ENCODE data around the gene SH3D19.
A peak's percentile ranks its signal among the peaks of the same experiment; 100 is the strongest.
"Not testable (repeated sequence)": the region's sequence is repeated elsewhere in the genome, so short reads cannot be mapped to it uniquely, and the experiment has no call there.

Gene SH3D19

GRCh38 chr4:151321586-151321985, 3.8 kb downstream of the SH3D19 start:
- no peak for DNase-seq (ENCODE audit: low spot score)

GRCh38 chr4:151319490-151319889, 5.9 kb downstream of the SH3D19 start:
- DNase-seq (ENCODE audit: low spot score): no peak

- no peak for DNase-seq (ENCODE audit: low spot score)
Measured at GRCh38 chr4:151318307-151319006, 6.9 kb downstream of the SH3D19 start.

GRCh38 chr4:151316645-151317044, 8.8 kb downstream of the SH3D19 start:
- no peak for DNase-seq (ENCODE audit: low spot score)

GRCh38 chr4:151315212-151315886, 10.1 kb downstream of the SH3D19 start:
- peak; percentile 51 for DNase-seq (ENCODE audit: low spot score)

- DNase-seq (ENCODE audit: low spot score): no peak
Measured at GRCh38 chr4:151314479-151314878, 10.9 kb downstream of the SH3D19 start.

GRCh38 chr4:151314010-151314355, 11.4 kb downstream of the SH3D19 start:
- no peak for DNase-seq (ENCODE audit: low spot score)

- no peak for DNase-seq (ENCODE audit: low spot score)
Measured at GRCh38 chr4:151313306-151314009, 11.9 kb downstream of the SH3D19 start.

GRCh38 chr4:151310124-151310728, 15.2 kb downstream of the SH3D19 start:
- no peak for DNase-seq (ENCODE audit: low spot score)

- DNase-seq (ENCODE audit: low spot score): peak; percentile 57
Measured at GRCh38 chr4:151304755-151305154, 20.6 kb downstream of the SH3D19 start.

- DNase-seq (ENCODE audit: low spot score): no peak
Measured at GRCh38 chr4:151304226-151304625, 21.2 kb downstream of the SH3D19 start.

GRCh38 chr4:151302432-151302831, 23.0 kb downstream of the SH3D19 start:
- no peak for DNase-seq (ENCODE audit: low spot score)

- DNase-seq (ENCODE audit: low spot score): no peak
Measured at GRCh38 chr4:151297170-151297569, 28.2 kb downstream of the SH3D19 start.

GRCh38 chr4:151296227-151296626, 29.2 kb downstream of the SH3D19 start:
- DNase-seq (ENCODE audit: low spot score): no peak

GRCh38 chr4:151294833-151295496, 30.4 kb downstream of the SH3D19 start:
- DNase-seq (ENCODE audit: low spot score): no peak

- no peak for DNase-seq (ENCODE audit: low spot score)
Measured at GRCh38 chr4:151292038-151292437, 33.4 kb downstream of the SH3D19 start.

- DNase-seq (ENCODE audit: low spot score): no peak
Measured at GRCh38 chr4:151291485-151291884, 33.9 kb downstream of the SH3D19 start.

GRCh38 chr4:151287409-151287808, 38.0 kb downstream of the SH3D19 start:
- DNase-seq (ENCODE audit: low spot score): no peak

- DNase-seq (ENCODE audit: low spot score): no peak
Measured at GRCh38 chr4:151284534-151285245, 40.7 kb downstream of the SH3D19 start.

- peak; percentile 71 for DNase-seq (ENCODE audit: low spot score)
Measured at GRCh38 chr4:151276787-151277562, 48.4 kb downstream of the SH3D19 start, which contains the start of gene PRSS48. Gene PRSS48, plus strand, starts transcription at chr4:151277161. Its CDS starts 12 bp downstream, at chr4:151277173.

- DNase-seq (ENCODE audit: low spot score): not testable (repeated sequence)
Measured at GRCh38 chr4:151268905-151269304, 56.5 kb downstream of the SH3D19 start.
